ENCODE data around the gene TNNI3K. TPM values are rescaled to one million over a fixed set of nuclear protein-coding genes. Genes with fewer than 3 reads are reported as not detected.

TNNI3K gene
- polyA plus RNA-seq, 1 experiment: 1.1 TPM

DNA sequence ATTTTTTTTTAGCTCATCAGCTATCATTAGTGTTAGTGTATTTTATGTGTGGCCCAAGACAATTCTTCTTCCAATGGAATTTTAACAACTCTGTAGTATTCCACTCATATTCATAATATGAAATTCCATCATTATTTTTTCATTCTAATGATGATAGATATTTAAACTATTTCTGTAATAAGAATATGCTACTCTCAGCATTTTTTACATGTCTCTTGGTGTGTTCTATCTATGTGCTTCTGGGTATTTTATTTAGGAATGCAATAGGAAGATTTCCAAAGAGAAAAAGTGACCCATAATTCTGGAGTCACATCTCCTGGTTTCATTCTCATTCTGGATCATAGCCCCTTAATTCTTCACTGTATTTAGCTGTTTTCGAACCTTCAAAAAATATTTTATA is 167.7 kb downstream of the TNNI3K start:
- Histone ChIP-seq H3K27ac (ENCODE audit: low read depth, low read length) (no peak overlapping the region), H3K27me3 (ENCODE audit: control insufficient read depth, insufficient read depth, low read length) (no peaks in the 10 kb centered on the region), H3K4me3 (ENCODE audit: low read depth, low read length) (no peak overlapping the region), H3K9me3 (ENCODE audit: control insufficient read depth, insufficient read depth, low read length) (no peaks in the 10 kb centered on the region)
- DNase-seq (ENCODE audit: low read depth, low spot score): no peak
- ChIA-PET POLR2A (no interaction called here), CTCF (no interaction called here)
- TF ChIP-seq, protein P1, sequence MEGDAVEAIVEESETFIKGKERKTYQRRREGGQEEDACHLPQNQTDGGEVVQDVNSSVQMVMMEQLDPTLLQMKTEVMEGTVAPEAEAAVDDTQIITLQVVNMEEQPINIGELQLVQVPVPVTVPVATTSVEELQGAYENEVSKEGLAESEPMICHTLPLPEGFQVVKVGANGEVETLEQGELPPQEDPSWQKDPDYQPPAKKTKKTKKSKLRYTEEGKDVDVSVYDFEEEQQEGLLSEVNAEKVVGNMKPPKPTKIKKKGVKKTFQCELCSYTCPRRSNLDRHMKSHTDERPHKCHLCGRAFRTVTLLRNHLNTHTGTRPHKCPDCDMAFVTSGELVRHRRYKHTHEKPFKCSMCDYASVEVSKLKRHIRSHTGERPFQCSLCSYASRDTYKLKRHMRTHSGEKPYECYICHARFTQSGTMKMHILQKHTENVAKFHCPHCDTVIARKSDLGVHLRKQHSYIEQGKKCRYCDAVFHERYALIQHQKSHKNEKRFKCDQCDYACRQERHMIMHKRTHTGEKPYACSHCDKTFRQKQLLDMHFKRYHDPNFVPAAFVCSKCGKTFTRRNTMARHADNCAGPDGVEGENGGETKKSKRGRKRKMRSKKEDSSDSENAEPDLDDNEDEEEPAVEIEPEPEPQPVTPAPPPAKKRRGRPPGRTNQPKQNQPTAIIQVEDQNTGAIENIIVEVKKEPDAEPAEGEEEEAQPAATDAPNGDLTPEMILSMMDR (IDR thresholded peaks at IDR 0.05; ENCODE audit: low read depth, low read length): no peak

- Histone ChIP-seq H3K4me3 (ENCODE audit: low read depth, low read length) (no peak overlapping the region), H3K9me3 (ENCODE audit: control insufficient read depth, insufficient read depth, low read length) (no peaks in the 10 kb centered on the region), H3K27me3 (ENCODE audit: control insufficient read depth, insufficient read depth, low read length) (no peaks in the 10 kb centered on the region), H3K27ac (ENCODE audit: low read depth, low read length) (no peak overlapping the region)
- POLR2A ChIA-PET: no interaction called here
- CTCF ChIA-PET: no interaction called here
- no peak for DNase-seq (ENCODE audit: low read depth, low spot score)
- TF ChIP-seq, protein P1 (IDR thresholded peaks at IDR 0.05; ENCODE audit: low read depth, low read length): no peak
These were observed 168.4 kb downstream of the TNNI3K start for GRCh38 chr1:74403606-74404005.

- CTCF ChIA-PET: no interaction called here
- no peak for DNase-seq (ENCODE audit: low read depth, low spot score)
- POLR2A ChIA-PET: no interaction called here
- H3K4me3 ChIP-seq (ENCODE audit: low read depth, low read length): no peak overlapping the region
- TF ChIP-seq, protein P1 (IDR thresholded peaks at IDR 0.05; ENCODE audit: low read depth, low read length): no peak
- H3K27me3 ChIP-seq (ENCODE audit: control insufficient read depth, insufficient read depth, low read length): no peaks in the 10 kb centered on the region
- no peak overlapping the region for H3K27ac ChIP-seq (ENCODE audit: low read depth, low read length)
- no peaks in the 10 kb centered on the region for H3K9me3 ChIP-seq (ENCODE audit: control insufficient read depth, insufficient read depth, low read length)
These were observed 171.6 kb downstream of the TNNI3K start for GRCh38 chr1:74406759-74407158.

- Histone ChIP-seq H3K4me3 (ENCODE audit: low read depth, low read length) (no peak overlapping the region), H3K27me3 (ENCODE audit: control insufficient read depth, insufficient read depth, low read length) (no peaks in the 10 kb centered on the region), H3K9me3 (ENCODE audit: control insufficient read depth, insufficient read depth, low read length) (no peaks in the 10 kb centered on the region), H3K27ac (ENCODE audit: low read depth, low read length) (no peak overlapping the region)
- TF ChIP-seq, protein P1 (IDR thresholded peaks at IDR 0.05; ENCODE audit: low read depth, low read length): no peak
- ChIA-PET POLR2A (no interaction called here), CTCF (interaction anchor here (0.6 kb wide), 1 partner anchor 45 kb away, joined by 5 read pairs; no protein-coding TSS in a partner anchor)
- DNase-seq (ENCODE audit: low read depth, low spot score): no peak
These were observed 172.7 kb downstream of the TNNI3K start for GRCh38 chr1:74407902-74408301.

GRCh38 chr1:74412244-74412643 is 177.1 kb downstream of the TNNI3K start:
- H3K4me3 ChIP-seq (ENCODE audit: low read depth, low read length): no peak overlapping the region
- ChIA-PET CTCF (no interaction called here), POLR2A (no interaction called here)
- H3K27ac ChIP-seq (ENCODE audit: low read depth, low read length): no peak overlapping the region
- H3K9me3 ChIP-seq (ENCODE audit: control insufficient read depth, insufficient read depth, low read length): no peaks in the 10 kb centered on the region
- no peak for DNase-seq (ENCODE audit: low read depth, low spot score)
- TF ChIP-seq, protein P1 (IDR thresholded peaks at IDR 0.05; ENCODE audit: low read depth, low read length): no peak
- H3K27me3 ChIP-seq (ENCODE audit: control insufficient read depth, insufficient read depth, low read length): no peaks in the 10 kb centered on the region
